Tibial artery (tissue), 4 donors: ENCODE measurements around the gene MUC6.

Source experiments
- DNase-seq, 2 donors: peaks; one replicate each; pipeline ENCODE4 v3.0.0-alpha.2; 2019
- H3K27ac ChIP-seq, 2 donors: fragments of 200-600 bp; sonication (generic) in 1 of 2; 1 replicate in 1 of 2; 2 replicates in 1 of 2; pipeline ENCODE4 v1.5.1; 2018 to 2019; ENCODE audit warnings: mild to moderate bottlenecking in 1 of 2
- H3K27me3 ChIP-seq, 2 donors: fragments of 200-600 bp; sonication (generic) in 1 of 2; one replicate each; pipeline versions ENCODE4 v1.5.1 to v1.6.0; 2016 to 2019
- H3K36me3 ChIP-seq, 3 donors: fragments of 200-600 bp; sonication (generic) in 2 of 3; one replicate each; pipeline ENCODE4 v1.5.1; 2016 to 2019; ENCODE audit warnings: mild to moderate bottlenecking in 2 of 3
- H3K4me1 ChIP-seq, 4 donors: fragments of 200-600 bp; sonication (generic) in 2 of 4; 1 replicate in 3 of 4; 2 replicates in 1 of 4; pipeline ENCODE4 v1.5.1; 2016 to 2019
- H3K4me3 ChIP-seq, 2 donors: fragments of 200-600 bp; sonication (generic) in 1 of 2; 1 replicate in 1 of 2; 2 replicates in 1 of 2; pipeline ENCODE4 v1.5.1; 2018 to 2019; ENCODE audit warnings: mild to moderate bottlenecking in 2 of 2
- H3K9me3 ChIP-seq, 3 donors: fragments of 200-600 bp; sonication (generic) in 1 of 3; one replicate each; pipeline ENCODE4 v1.5.1; 2016 to 2019
- intact Hi-C: fragments of 100-400 bp; cut with DNase I; formaldehyde crosslinking; loops from one replicate; pipeline ENCODE4 v1.15.0; 2023; ENCODE audit warnings: low total_unique reads
- TF ChIP-seq, protein P1 (sequence below), 2 experiments: fragments of 200-600 bp in 1 of 2; fragments of 450-650 bp in 1 of 2; IDR thresholded peaks; one replicate each; pipeline ENCODE4 v1.5.1; 2017 to 2019; ENCODE audit warnings: antibody characterized with exemption in 2 of 2, mild to moderate bottlenecking in 1 of 2, moderate library complexity in 1 of 2

The MUC6 gene

DNA sequence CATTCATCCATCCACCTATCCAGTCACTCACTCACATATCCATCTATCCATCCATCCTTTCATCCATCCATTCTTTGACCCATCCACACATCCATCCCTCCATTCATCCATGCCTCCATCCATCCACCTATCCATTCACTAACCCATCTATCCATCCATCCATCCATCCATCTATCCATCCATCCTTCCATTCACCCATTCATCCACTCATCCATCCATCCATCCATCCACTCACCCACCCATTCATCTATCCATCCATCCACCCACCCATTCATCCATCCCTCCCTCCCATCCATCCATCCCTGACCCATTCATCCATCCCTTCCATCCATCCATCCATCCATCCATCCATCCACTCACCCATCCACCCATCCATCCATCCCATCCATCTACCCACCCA lies 33.2 kb upstream of the MUC6 start:
- Histone ChIP-seq H3K4me3 (no peak overlapping the region), H3K27ac (no peak overlapping the region), H3K36me3 (no peaks in the 10 kb centered on the region), H3K27me3 (peaks cover 0 to 51% of the 10 kb centered on the region in 2 donors), H3K4me1 (peaks cover 0 to 8% (median 0%) of the 10 kb centered on the region in 4 donors), H3K9me3 (no peaks in the 10 kb centered on the region)
- no peak for DNase-seq
- TF ChIP-seq, protein P1, sequence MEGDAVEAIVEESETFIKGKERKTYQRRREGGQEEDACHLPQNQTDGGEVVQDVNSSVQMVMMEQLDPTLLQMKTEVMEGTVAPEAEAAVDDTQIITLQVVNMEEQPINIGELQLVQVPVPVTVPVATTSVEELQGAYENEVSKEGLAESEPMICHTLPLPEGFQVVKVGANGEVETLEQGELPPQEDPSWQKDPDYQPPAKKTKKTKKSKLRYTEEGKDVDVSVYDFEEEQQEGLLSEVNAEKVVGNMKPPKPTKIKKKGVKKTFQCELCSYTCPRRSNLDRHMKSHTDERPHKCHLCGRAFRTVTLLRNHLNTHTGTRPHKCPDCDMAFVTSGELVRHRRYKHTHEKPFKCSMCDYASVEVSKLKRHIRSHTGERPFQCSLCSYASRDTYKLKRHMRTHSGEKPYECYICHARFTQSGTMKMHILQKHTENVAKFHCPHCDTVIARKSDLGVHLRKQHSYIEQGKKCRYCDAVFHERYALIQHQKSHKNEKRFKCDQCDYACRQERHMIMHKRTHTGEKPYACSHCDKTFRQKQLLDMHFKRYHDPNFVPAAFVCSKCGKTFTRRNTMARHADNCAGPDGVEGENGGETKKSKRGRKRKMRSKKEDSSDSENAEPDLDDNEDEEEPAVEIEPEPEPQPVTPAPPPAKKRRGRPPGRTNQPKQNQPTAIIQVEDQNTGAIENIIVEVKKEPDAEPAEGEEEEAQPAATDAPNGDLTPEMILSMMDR (IDR thresholded peaks at IDR 0.05): no peak
- intact Hi-C loops: no loop called here

DNA sequence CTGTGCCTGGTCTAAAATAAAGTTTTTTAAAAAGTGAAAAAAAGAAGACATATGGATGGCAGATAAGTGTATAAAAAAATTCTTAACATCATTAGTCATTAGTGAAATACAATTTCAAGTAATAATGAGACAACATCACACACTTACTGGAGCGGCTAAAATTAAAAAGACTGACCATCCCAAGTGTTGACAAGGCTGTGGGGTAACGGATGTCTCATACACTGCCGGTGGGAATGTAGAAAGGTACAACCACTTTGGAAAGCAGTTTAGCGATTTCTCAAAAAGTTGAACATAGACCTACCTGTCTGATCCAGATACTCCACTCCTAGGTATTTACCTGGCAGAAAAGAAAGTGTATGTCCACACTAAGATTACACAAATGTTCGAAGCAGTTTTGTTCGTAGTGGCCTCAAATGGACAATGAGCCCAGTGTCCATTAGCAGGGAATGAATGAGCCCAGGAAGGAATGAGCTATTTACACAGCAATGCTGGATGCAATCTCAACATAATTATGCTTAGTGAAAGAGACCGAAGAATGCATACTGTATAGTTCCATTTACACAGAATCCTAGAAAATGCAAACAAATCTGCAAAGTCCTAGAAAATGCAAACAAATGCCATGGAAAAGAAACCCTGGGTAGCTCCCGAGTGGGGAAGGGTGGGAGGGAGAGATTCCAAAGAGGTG lies 31.4 kb upstream of the MUC6 start:
- intact Hi-C loops: no loop called here
- Histone ChIP-seq H3K36me3 (no peaks in the 10 kb centered on the region), H3K4me3 (no peak overlapping the region), H3K4me1 (no peaks in the 10 kb centered on the region), H3K27ac (no peak overlapping the region), H3K9me3 (no peaks in the 10 kb centered on the region), H3K27me3 (peaks cover 0 to 36% of the 10 kb centered on the region in 2 donors)
- TF ChIP-seq, protein P1 (IDR thresholded peaks at IDR 0.05): no peak
- no peak for DNase-seq

DNA sequence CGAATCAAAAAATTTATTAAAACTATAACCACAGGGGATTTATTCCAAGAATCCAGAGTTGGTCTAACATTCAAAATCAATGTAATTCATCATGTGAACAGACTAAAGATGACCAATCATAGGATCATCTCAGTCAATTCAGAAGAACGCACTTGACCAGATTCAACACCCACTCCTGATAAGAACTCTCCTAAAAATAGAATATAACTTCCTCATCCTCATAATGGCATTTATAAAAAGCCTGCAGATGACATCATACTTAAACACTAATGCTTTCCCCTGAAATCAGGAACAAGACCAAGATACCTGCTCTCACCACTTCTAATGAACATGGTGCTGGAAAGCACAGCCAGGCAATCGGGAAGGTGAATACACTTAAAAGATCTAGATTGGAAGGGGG lies 27.6 kb upstream of the MUC6 start:
- peaks cover 0 to 20% of the 10 kb centered on the region in 2 donors for H3K27me3 ChIP-seq
- H3K4me1 ChIP-seq: no peaks in the 10 kb centered on the region
- intact Hi-C loops: no loop called here
- peaks cover 0 to 6% (median 2%) of the 10 kb centered on the region in 3 donors for H3K9me3 ChIP-seq
- TF ChIP-seq, protein P1 (IDR thresholded peaks at IDR 0.05): no peak
- DNase-seq: no peak
- no peak overlapping the region for H3K4me3 ChIP-seq
- H3K27ac ChIP-seq: no peak overlapping the region
- no peaks in the 10 kb centered on the region for H3K36me3 ChIP-seq

DNA sequence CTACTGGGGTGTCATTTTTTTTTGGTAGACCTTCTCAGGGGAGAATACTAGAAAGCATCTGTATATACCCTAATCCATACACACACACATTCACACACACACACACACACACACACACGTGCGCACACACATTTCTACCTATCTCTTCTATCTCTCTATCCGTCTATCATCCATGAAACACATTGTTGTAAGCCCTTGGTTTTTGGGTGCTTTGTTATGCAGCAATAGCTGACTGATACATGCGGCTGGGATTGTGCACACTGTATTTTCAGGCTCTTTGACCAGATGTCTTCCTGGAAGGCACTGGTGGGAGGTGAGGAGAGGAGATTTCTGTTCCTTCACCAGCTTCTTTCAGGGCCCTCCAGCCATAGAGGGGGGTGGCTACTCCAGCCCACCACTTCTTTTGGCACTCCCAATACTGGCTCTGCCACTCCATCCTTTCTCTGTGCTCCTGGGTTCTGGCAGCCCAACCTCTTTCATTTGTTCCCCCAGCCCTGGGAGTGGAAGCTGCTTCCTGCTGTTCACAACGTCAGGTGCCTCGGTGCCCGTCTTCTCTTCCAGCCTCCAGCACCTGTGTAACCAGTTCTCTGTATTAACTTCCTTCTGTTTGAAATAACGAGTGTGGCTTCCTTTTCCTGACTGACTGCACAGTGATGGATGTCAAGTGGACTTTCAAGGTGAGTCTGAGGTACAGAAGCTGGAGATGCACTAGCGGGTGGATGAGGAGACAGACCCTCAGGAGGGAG lies 25.7 kb upstream of the MUC6 start:
- Histone ChIP-seq H3K36me3 (no peaks in the 10 kb centered on the region), H3K27ac (no peak overlapping the region), H3K27me3 (peaks cover 0 to 18% of the 10 kb centered on the region in 2 donors), H3K4me3 (no peak overlapping the region), H3K9me3 (peaks cover 0 to 6% (median 2%) of the 10 kb centered on the region in 3 donors), H3K4me1 (no peaks in the 10 kb centered on the region)
- DNase-seq: no peak
- TF ChIP-seq, protein P1 (IDR thresholded peaks at IDR 0.05): no peak
- intact Hi-C loops: no loop called here

DNA sequence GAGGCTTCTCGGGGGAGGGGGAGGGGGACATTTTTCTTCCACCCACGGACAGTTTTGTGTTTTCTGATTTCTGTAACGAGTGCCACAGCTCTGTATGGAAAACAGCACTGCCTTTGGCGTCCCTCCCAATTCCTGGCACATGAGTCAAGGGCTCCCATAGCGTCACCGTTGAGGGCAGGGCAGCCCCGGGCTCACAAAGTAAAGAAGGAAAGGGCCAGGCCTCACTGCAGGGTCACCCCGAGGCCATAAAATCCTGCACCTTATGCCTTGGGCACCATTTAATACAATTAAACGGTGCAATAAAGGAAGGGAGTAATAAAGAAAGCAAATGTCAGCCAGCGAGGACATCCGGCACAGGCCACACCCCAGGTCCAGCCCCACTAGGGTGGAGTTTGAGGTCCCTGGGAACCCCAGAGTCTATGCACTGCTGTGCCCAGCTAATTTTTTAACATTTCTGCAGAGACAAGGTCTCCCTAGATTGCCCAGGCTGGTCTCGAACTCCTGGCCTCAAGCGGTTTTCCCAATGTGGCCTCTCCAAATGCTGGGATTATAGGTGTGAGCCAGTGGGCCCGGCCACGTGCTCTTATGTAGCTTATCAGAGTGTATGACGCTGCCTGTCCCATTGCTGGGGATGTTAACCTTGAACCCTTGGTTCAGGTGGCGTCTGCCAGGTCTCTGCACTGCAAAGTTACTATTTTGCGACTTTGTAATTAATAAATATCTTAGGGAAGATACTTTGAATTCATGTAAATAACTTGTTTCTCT lies 24.5 kb upstream of the MUC6 start:
- DNase-seq: peak in 1 of 2 donors; percentile 18
- Histone ChIP-seq H3K4me3 (no peak overlapping the region), H3K36me3 (no peaks in the 10 kb centered on the region)

More for the DNA sequence above, 24.5 kb upstream of the MUC6 start:
- Histone ChIP-seq H3K27ac (no peak overlapping the region), H3K4me1 (no peaks in the 10 kb centered on the region), H3K9me3 (peaks cover 0 to 6% (median 2%) of the 10 kb centered on the region in 3 donors), H3K27me3 (peaks cover 0 to 30% of the 10 kb centered on the region in 2 donors)
- intact Hi-C loops: no loop called here
- TF ChIP-seq, protein P1 (IDR thresholded peaks at IDR 0.05): no peak
